GM23338 (cell line): ENCODE data around the gene FCRL3. TPM values are rescaled to one million over a fixed set of nuclear protein-coding genes. Genes with fewer than 3 reads are reported as not detected.

Source experiments
- ATAC-seq: fragments of 200-7000 bp; cut with Tn5 transposase; 3 replicates; pipeline ENCODE4 v1.9.1; 2020
- DNase-seq: peaks from one replicate; pipeline ENCODE4 v3.0.0-alpha.2; 2015; ENCODE audit warnings: low spot score
- H2AFZ ChIP-seq: fragments of 200-600 bp; sonication (generic); 2 replicates; pipeline ENCODE4 v1.8.0; 2016; ENCODE audit warnings: antibody characterized with exemption, mild to moderate bottlenecking, moderate library complexity
- H3F3A ChIP-seq: fragments of 200-600 bp; sonication (generic); replicated peaks from 2 replicates; pipeline ENCODE4 v1.8.0; 2017; ENCODE audit warnings: antibody characterized with exemption, mixed run types, low read depth
- H3K27ac ChIP-seq: fragments of 200-600 bp; sonication (generic); 2 replicates; pipeline ENCODE4 v1.6.1; 2016; ENCODE audit warnings: low read depth
- H3K27me3 ChIP-seq: fragments of 200-600 bp; sonication (generic); 2 replicates; pipeline ENCODE4 v1.8.0; 2016; ENCODE audit warnings: mild to moderate bottlenecking, mixed run types, moderate library complexity; ENCODE audit not compliant: insufficient read depth
- H3K36me3 ChIP-seq: fragments of 200-600 bp; sonication (generic); 2 replicates; pipeline ENCODE4 v1.8.0; 2016; ENCODE audit warnings: mild to moderate bottlenecking; ENCODE audit not compliant: insufficient read depth
- H3K4me1 ChIP-seq: fragments of 200-600 bp; sonication (generic); 2 replicates; pipeline ENCODE4 v1.8.0; 2016; ENCODE audit warnings: mild to moderate bottlenecking, moderate library complexity; ENCODE audit not compliant: insufficient read depth
- H3K4me2 ChIP-seq: fragments of 200-600 bp; sonication (generic); 2 replicates; pipeline ENCODE4 v1.7.1; 2017; ENCODE audit warnings: mixed run types
- H3K4me3 ChIP-seq: fragments of 200-600 bp; sonication (generic); 2 replicates; pipeline ENCODE4 v1.6.1; 2016; ENCODE audit warnings: mixed run types
- H3K79me2 ChIP-seq: fragments of 200-600 bp; sonication (generic); replicated peaks from 2 replicates; pipeline ENCODE4 v1.8.0; 2017; ENCODE audit warnings: mild to moderate bottlenecking; ENCODE audit not compliant: insufficient read depth
- H3K9me2 ChIP-seq: fragments of 200-600 bp; sonication (generic); 2 replicates; pipeline ENCODE4 v1.8.0; 2017; ENCODE audit not compliant: insufficient read depth
- H4K20me1 ChIP-seq: fragments of 200-600 bp; sonication (generic); replicated peaks from 2 replicates; pipeline ENCODE4 v1.8.0; 2017; ENCODE audit warnings: mild to moderate bottlenecking; ENCODE audit not compliant: insufficient read depth
- H3K27ac Mint-ChIP-seq: 2 replicates; pipeline ENCODE4 v1.8.0; 2020; ENCODE audit warnings: inconsistent platforms, mild to moderate bottlenecking, moderate library complexity, mixed read lengths
- H3K27me3 Mint-ChIP-seq: 3 replicates; pipeline ENCODE4 v1.8.0; 2022; ENCODE audit warnings: low read depth, mild to moderate bottlenecking, moderate library complexity, mixed read lengths, inconsistent platforms; ENCODE audit not compliant: insufficient read depth, poor library complexity
- H3K36me3 Mint-ChIP-seq: 3 replicates; pipeline ENCODE4 v1.8.0; 2021; ENCODE audit warnings: low read depth, mild to moderate bottlenecking, inconsistent platforms, moderate library complexity, mixed read lengths
- H3K4me1 Mint-ChIP-seq: 3 replicates; pipeline ENCODE4 v1.8.0; 2020; ENCODE audit warnings: mild to moderate bottlenecking, inconsistent platforms, mixed read lengths
- H3K4me3 Mint-ChIP-seq: 3 replicates; pipeline ENCODE4 v1.8.0; 2021; ENCODE audit warnings: moderate library complexity, mild to moderate bottlenecking, inconsistent platforms, mixed read lengths
- H3K9me3 Mint-ChIP-seq: 3 replicates; pipeline ENCODE4 v1.8.0; 2020; ENCODE audit warnings: moderate library complexity, mild to moderate bottlenecking, inconsistent platforms, mixed read lengths
- CREB1 ChIP-seq: fragments of 250-450 bp; sonication (Bioruptor Pico); IDR thresholded peaks from 2 replicates; pipeline ENCODE4 v1.5.0; 2020; ENCODE audit warnings: low read depth, mild to moderate bottlenecking, moderate library complexity
- CTCF ChIP-seq, 2 experiments: fragments of 200-600 bp in 1 of 2; sonication (generic) in 1 of 2; conservative IDR thresholded peaks; 2 replicates each; pipeline versions ENCODE4 v1.5.1 to v1.6.1; 2016 to 2017; ENCODE audit warnings: antibody characterized with exemption in 2 of 2, low read depth in 2 of 2, mild to moderate bottlenecking in 2 of 2, moderate library complexity in 1 of 2
- ETS1 ChIP-seq: IDR thresholded peaks from 2 replicates; pipeline ENCODE4 v1.6.1; 2016; ENCODE audit warnings: antibody characterized with exemption
- EZH2 ChIP-seq: fragments of 200-600 bp; sonication (generic); IDR thresholded peaks from one replicate; pipeline ENCODE4 v1.8.0; 2017; ENCODE audit warnings: antibody characterized with exemption, mild to moderate bottlenecking, low read depth; ENCODE audit not compliant: unreplicated experiment
- EZH2phosphoT487 ChIP-seq: fragments of 200-600 bp; sonication (generic); IDR thresholded peaks from one replicate; pipeline ENCODE4 v1.8.1; 2018; ENCODE audit warnings: antibody characterized with exemption; ENCODE audit not compliant: unreplicated experiment
- JUNB ChIP-seq: IDR thresholded peaks from one replicate; pipeline ENCODE4 v1.6.1; 2016; ENCODE audit warnings: antibody characterized with exemption; ENCODE audit not compliant: unreplicated experiment
- NANOG ChIP-seq: IDR thresholded peaks from 2 replicates; pipeline ENCODE4 v1.6.1; 2016; ENCODE audit warnings: antibody characterized with exemption, borderline replicate concordance
- POLR2AphosphoS5 ChIP-seq: IDR thresholded peaks from 2 replicates; pipeline ENCODE4 v1.6.1; 2016; ENCODE audit warnings: antibody characterized with exemption, low read depth
- REST ChIP-seq: IDR thresholded peaks from one replicate; pipeline ENCODE4 v1.6.1; 2018; ENCODE audit warnings: antibody characterized with exemption; ENCODE audit not compliant: unreplicated experiment
- STAT1 ChIP-seq: IDR thresholded peaks from one replicate; pipeline ENCODE4 v1.6.1; 2016; ENCODE audit warnings: antibody characterized with exemption; ENCODE audit not compliant: unreplicated experiment
- ZNF114 ChIP-seq: fragments of 250-450 bp; sonication (Bioruptor Pico); IDR thresholded peaks from 2 replicates; pipeline ENCODE4 v1.5.0; 2020; ENCODE audit warnings: mild to moderate bottlenecking, moderate library complexity
- ZNF331 ChIP-seq: fragments of 250-450 bp; sonication (Bioruptor Pico); IDR thresholded peaks from 2 replicates; pipeline ENCODE4 v1.5.0; 2020; ENCODE audit warnings: low read depth, mild to moderate bottlenecking, moderate library complexity
- ZNF462 ChIP-seq: fragments of 250-450 bp; sonication (Bioruptor Pico); IDR thresholded peaks from 2 replicates; pipeline ENCODE4 v1.5.0; 2020; ENCODE audit warnings: mild to moderate bottlenecking, moderate library complexity
- polyA plus RNA-seq: library from polyadenylated mRNA; unstranded; fragments of >200 nt; fragmentation: Nextera tagmentation; extraction: Ambion mirVana; gene quantifications from 2 replicates; pipeline ENCODE4 v1.2.1, GENCODE V29; 2016
- total RNA-seq: library from RNA; depleted of rRNA; stranded (reverse); fragments of >200 nt; shearing (Covaris generic); gene quantifications from 2 replicates; pipeline ENCODE4 v1.2.3, GENCODE V29; 2014

Gene FCRL3
- total and polyA plus RNA-seq, 2 experiments from 2014 or later: not detected

- Histone ChIP-seq H3K4me3 (no peak overlapping the region), H3K27me3 (no peaks in the 10 kb centered on the region), H4K20me1 (no peaks in the 10 kb centered on the region), H2AFZ (no peak overlapping the region), H3K4me2 (no peak overlapping the region), H3K36me3 (no peaks in the 10 kb centered on the region), H3K27ac (no peak overlapping the region), H3K9me2 (no peaks in the 10 kb centered on the region), H3F3A (no peaks in the 10 kb centered on the region), H3K79me2 (no peaks in the 10 kb centered on the region), H3K4me1 (no peaks in the 10 kb centered on the region)
- no peaks in the 10 kb centered on the region for H3K27me3 Mint-ChIP-seq
- no peak for ATAC-seq
- no peak for DNase-seq
- TF ChIP-seq JUNB (no peak), EZH2phosphoT487 (no peak), CTCF (conservative IDR thresholded peaks at IDR 0.05; ENCODE audit: low read depth in 2 of 2) (no peak), EZH2 (no peak), STAT1 (no peak), ZNF462 (CRISPR knock-in tag) (no peak), ETS1 (no peak), NANOG (no peak), ZNF114 (CRISPR knock-in tag) (no peak), POLR2AphosphoS5 (no peak), REST (no peak), ZNF331 (CRISPR knock-in tag) (no peak), CREB1 (no peak)
- H3K36me3 Mint-ChIP-seq: no peaks in the 10 kb centered on the region
- H3K9me3 Mint-ChIP-seq: no peaks in the 10 kb centered on the region
- H3K4me1 Mint-ChIP-seq: no peaks in the 10 kb centered on the region
- no peak overlapping the region for H3K4me3 Mint-ChIP-seq
- no peak overlapping the region for H3K27ac Mint-ChIP-seq
Measured at GRCh38 chr1:157658571-157658970, 42.0 kb downstream of the FCRL3 start.
